DND-41 (cell line): ENCODE results near the gene VANGL2.

Experiments used
- EZH2 ChIP-seq: IDR thresholded peaks from 3 replicates; pipeline ENCODE4 v1.6.1; 2012; ENCODE audit warnings: borderline replicate concordance, low read depth, mild to moderate bottlenecking, moderate library complexity, low read length, inconsistent platforms; ENCODE audit not compliant: severe bottlenecking
- TF ChIP-seq, protein P1 (sequence below): IDR thresholded peaks from 2 replicates; pipeline ENCODE4 v1.5.1; 2012; ENCODE audit warnings: borderline replicate concordance, low read length, moderate library complexity, mild to moderate bottlenecking; ENCODE audit not compliant: poor library complexity, severe bottlenecking; ENCODE audit errors: extremely low read depth

- TF ChIP-seq, protein P1, sequence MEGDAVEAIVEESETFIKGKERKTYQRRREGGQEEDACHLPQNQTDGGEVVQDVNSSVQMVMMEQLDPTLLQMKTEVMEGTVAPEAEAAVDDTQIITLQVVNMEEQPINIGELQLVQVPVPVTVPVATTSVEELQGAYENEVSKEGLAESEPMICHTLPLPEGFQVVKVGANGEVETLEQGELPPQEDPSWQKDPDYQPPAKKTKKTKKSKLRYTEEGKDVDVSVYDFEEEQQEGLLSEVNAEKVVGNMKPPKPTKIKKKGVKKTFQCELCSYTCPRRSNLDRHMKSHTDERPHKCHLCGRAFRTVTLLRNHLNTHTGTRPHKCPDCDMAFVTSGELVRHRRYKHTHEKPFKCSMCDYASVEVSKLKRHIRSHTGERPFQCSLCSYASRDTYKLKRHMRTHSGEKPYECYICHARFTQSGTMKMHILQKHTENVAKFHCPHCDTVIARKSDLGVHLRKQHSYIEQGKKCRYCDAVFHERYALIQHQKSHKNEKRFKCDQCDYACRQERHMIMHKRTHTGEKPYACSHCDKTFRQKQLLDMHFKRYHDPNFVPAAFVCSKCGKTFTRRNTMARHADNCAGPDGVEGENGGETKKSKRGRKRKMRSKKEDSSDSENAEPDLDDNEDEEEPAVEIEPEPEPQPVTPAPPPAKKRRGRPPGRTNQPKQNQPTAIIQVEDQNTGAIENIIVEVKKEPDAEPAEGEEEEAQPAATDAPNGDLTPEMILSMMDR: no peak
- TF ChIP-seq EZH2: no peak
Measured at GRCh38 chr1:160474392-160475242, 74.3 kb downstream of the VANGL2 start.
